Tibial nerve (tissue), 4 donors: ENCODE results near the gene PREX1.

Experiments used
- CTCF ChIP-seq, 5 experiments: fragments of 200-600 bp in 3 of 5; fragments of 450-650 bp in 2 of 5; sonication (generic) in 3 of 5; IDR thresholded peaks; one replicate each; pipeline ENCODE4 v1.5.1; 2016 to 2019; ENCODE audit warnings: antibody characterized with exemption in 5 of 5, mild to moderate bottlenecking in 3 of 5, moderate library complexity in 2 of 5
- EP300 ChIP-seq, 2 donors: sonication (generic); formaldehyde crosslinking; IDR thresholded peaks; one replicate each; pipeline ENCODE4 v1.6.1; 2017; ENCODE audit warnings: antibody characterized with exemption in 2 of 2, mild to moderate bottlenecking in 1 of 2

GRCh38 chr20:48813930-48814546, 13.8 kb downstream of the PREX1 start:
- no peak for TF ChIP-seq EP300 (IDR thresholded peaks at IDR 0.05)
- no peak for TF ChIP-seq CTCF (IDR thresholded peaks at IDR 0.05)
